CD8-positive, alpha-beta memory T cell (primary cell): ENCODE measurements around the gene SSBP1. TPM values are rescaled to one million over a fixed set of nuclear protein-coding genes. Genes with fewer than 3 reads are reported as not detected.

ENCODE experiments used
- CTCF ChIA-PET: fragments of 350-600 bp; sonication (Branson Sonifier 250); formaldehyde crosslinking; loops from one replicate; lab custom pipeline; 2021; ENCODE audit warnings: antibody characterized with exemption; lab: Charles Lee
- POLR2A ChIA-PET: fragments of 350-600 bp; sonication (Branson Sonifier 250); formaldehyde crosslinking; loops from one replicate; lab custom pipeline; 2021; ENCODE audit warnings: antibody characterized with exemption; lab: Charles Lee
- DNase-seq, 5 donors: peaks; one replicate each; pipeline versions ENCODE4 v3.0.0 to v3.0.0-alpha.2; 2020 to 2022; ENCODE audit warnings: mixed read lengths in 1 of 5
- H3K27ac ChIP-seq: one replicate; pipeline ENCODE4 v1.7.0; 2013; ENCODE audit warnings: low read depth, mild to moderate bottlenecking, low read length, moderate library complexity
- H3K27me3 ChIP-seq: 2 replicates; pipeline ENCODE4 v1.7.0; 2013; ENCODE audit warnings: low read length, mild to moderate bottlenecking; ENCODE audit not compliant: insufficient read depth, poor library complexity, severe bottlenecking
- H3K36me3 ChIP-seq: 2 replicates; pipeline ENCODE4 v1.7.0; 2013; ENCODE audit warnings: mild to moderate bottlenecking, low read length, moderate library complexity; ENCODE audit not compliant: insufficient read depth
- H3K4me1 ChIP-seq: 2 replicates; pipeline ENCODE4 v1.7.0; 2013; ENCODE audit warnings: mild to moderate bottlenecking, low read length, moderate library complexity; ENCODE audit not compliant: insufficient read depth
- H3K4me3 ChIP-seq: 2 replicates; pipeline ENCODE4 v1.7.0; 2013; ENCODE audit warnings: mild to moderate bottlenecking, low read length
- H3K9me3 ChIP-seq: 2 replicates; pipeline ENCODE4 v1.7.0; 2013; ENCODE audit warnings: mild to moderate bottlenecking, low read length
- H3K27ac Mint-ChIP-seq, 8 donors: one replicate each; pipeline ENCODE4 v1.8.0; 2020 to 2021; ENCODE audit warnings: mixed read lengths in 8 of 8, mild to moderate bottlenecking in 6 of 8, inconsistent platforms in 3 of 8, moderate library complexity in 3 of 8
- H3K27me3 Mint-ChIP-seq, 2 donors: one replicate each; pipeline ENCODE4 v1.8.0; 2020 to 2021; ENCODE audit warnings: mixed read lengths in 2 of 2, mild to moderate bottlenecking in 1 of 2, moderate library complexity in 1 of 2
- H3K36me3 Mint-ChIP-seq, 3 donors: one replicate each; pipeline ENCODE4 v1.8.0; 2020 to 2021; ENCODE audit warnings: mixed read lengths in 3 of 3, inconsistent platforms in 1 of 3, mild to moderate bottlenecking in 1 of 3
- H3K4me1 Mint-ChIP-seq, 3 donors: one replicate each; pipeline ENCODE4 v1.8.0; 2020 to 2021; ENCODE audit warnings: mixed read lengths in 3 of 3, inconsistent platforms in 1 of 3, mild to moderate bottlenecking in 1 of 3
- H3K4me3 Mint-ChIP-seq, 7 donors: one replicate each; pipeline ENCODE4 v1.8.0; 2020 to 2021; ENCODE audit warnings: mixed read lengths in 7 of 7, mild to moderate bottlenecking in 6 of 7, moderate library complexity in 4 of 7, inconsistent platforms in 2 of 7
- H3K9me3 Mint-ChIP-seq, 5 donors: one replicate each; pipeline ENCODE4 v1.8.0; 2020 to 2022; ENCODE audit warnings: mixed read lengths in 5 of 5, mild to moderate bottlenecking in 3 of 5, moderate library complexity in 2 of 5, inconsistent platforms in 1 of 5
- polyA plus RNA-seq: library from polyadenylated mRNA; unstranded; fragments of 300-500 nt; fragmentation: Illumina TruSeq; gene quantifications from one replicate; pipeline ENCODE4 v1.2.3, GENCODE V29; 2021
- total RNA-seq, 2 experiments: library from RNA; stranded (reverse); gene quantifications; one replicate each; pipeline ENCODE4 v1.2.3, GENCODE V29; 2021

The SSBP1 gene
- total and polyA plus RNA-seq, 3 experiments from 2014 or later: 284 to 331 (median 291) TPM

GRCh38 chr7:141717450-141717849, 20.7 kb upstream of the SSBP1 start:
- Mint-ChIP-seq H3K36me3 (peaks cover 0 to 6% (median 0%) of the 10 kb centered on the region in 3 donors), H3K9me3 (no peaks in the 10 kb centered on the region)
- H3K27me3 ChIP-seq: no peaks in the 10 kb centered on the region

GRCh38 chr7:141722529-141722928, 15.6 kb upstream of the SSBP1 start:
- no peak for DNase-seq
- H3K27ac Mint-ChIP-seq: no peak overlapping the region
- no peaks in the 10 kb centered on the region for H3K9me3 Mint-ChIP-seq
- H3K4me3 Mint-ChIP-seq: no peak overlapping the region
- H3K4me1 ChIP-seq: no peaks in the 10 kb centered on the region
- peaks cover 0 to 9% (median 0%) of the 10 kb centered on the region in 3 donors for H3K36me3 Mint-ChIP-seq
- no peaks in the 10 kb centered on the region for H3K4me1 Mint-ChIP-seq
- no peaks in the 10 kb centered on the region for H3K27me3 ChIP-seq
- no peaks in the 10 kb centered on the region for H3K36me3 ChIP-seq
- H3K27ac ChIP-seq: no peak overlapping the region
- CTCF ChIA-PET: no interaction called here
- H3K9me3 ChIP-seq: no peaks in the 10 kb centered on the region
- peaks cover 0 to 2% of the 10 kb centered on the region in 2 donors for H3K27me3 Mint-ChIP-seq
- POLR2A ChIA-PET: no interaction called here
- no peak overlapping the region for H3K4me3 ChIP-seq

More at GRCh38 chr7:141717450-141717849, 20.7 kb upstream of the SSBP1 start:
- Histone ChIP-seq H3K9me3 (no peaks in the 10 kb centered on the region), H3K4me1 (no peaks in the 10 kb centered on the region), H3K27ac (no peak overlapping the region), H3K4me3 (no peak overlapping the region), H3K36me3 (no peaks in the 10 kb centered on the region)
- ChIA-PET POLR2A (no interaction called here), CTCF (interaction anchor here (0.5 to 1.3 kb wide), 3 partner anchors 13 to 185 kb away, joined by 3 to 5 read pairs (median 3); partner anchors contain the start of gene SSBP1)
- Mint-ChIP-seq H3K4me3 (no peak overlapping the region), H3K27me3 (peaks cover 0 to 2% of the 10 kb centered on the region in 2 donors), H3K27ac (no peak overlapping the region), H3K4me1 (no peaks in the 10 kb centered on the region)
- no peak for DNase-seq

DNA sequence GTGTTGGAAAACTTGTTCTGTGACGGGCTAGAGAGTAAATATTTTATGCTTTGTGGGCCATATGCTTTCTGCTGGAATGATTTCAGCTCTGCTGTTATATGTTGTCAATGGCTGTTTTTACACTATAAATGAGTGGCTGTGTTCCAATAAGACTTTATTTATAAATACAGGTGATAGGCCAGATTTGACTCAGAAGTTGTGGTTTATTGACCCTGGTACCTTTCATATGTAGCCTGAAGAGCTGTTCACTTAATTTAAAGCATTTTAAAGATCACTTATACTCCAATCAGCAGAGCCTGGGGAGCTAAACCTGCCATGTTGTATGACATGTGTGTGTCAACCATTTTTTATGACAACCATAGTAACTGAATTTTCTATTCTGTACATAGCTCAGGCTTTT, 9.1 kb upstream of the SSBP1 start:
- POLR2A ChIA-PET: no interaction called here
- no peaks in the 10 kb centered on the region for H3K4me1 Mint-ChIP-seq
- no peaks in the 10 kb centered on the region for H3K9me3 ChIP-seq
- no peaks in the 10 kb centered on the region for H3K9me3 Mint-ChIP-seq
- H3K4me3 Mint-ChIP-seq: no peak overlapping the region
- no peak overlapping the region for H3K27ac Mint-ChIP-seq
- peaks cover 0 to 1% of the 10 kb centered on the region in 2 donors for H3K27me3 Mint-ChIP-seq
- no peak overlapping the region for H3K27ac ChIP-seq
- no peak for DNase-seq
- peaks cover 0 to 5% (median 0%) of the 10 kb centered on the region in 3 donors for H3K36me3 Mint-ChIP-seq
- no peaks in the 10 kb centered on the region for H3K36me3 ChIP-seq
- H3K27me3 ChIP-seq: no peaks in the 10 kb centered on the region
- H3K4me3 ChIP-seq: no peak overlapping the region
- H3K4me1 ChIP-seq: no peaks in the 10 kb centered on the region
- CTCF ChIA-PET: interaction anchor here (1.0 to 2.8 kb wide), 2 partner anchors 9 to 75 kb away, joined by 3 to 19 read pairs; partner anchors contain the start of gene SSBP1

- no peak overlapping the region for H3K27ac ChIP-seq
- no peaks in the 10 kb centered on the region for H3K4me1 ChIP-seq
- peaks cover 0 to 1% (median 0%) of the 10 kb centered on the region in 3 donors for H3K36me3 Mint-ChIP-seq
- H3K27me3 ChIP-seq: no peaks in the 10 kb centered on the region
- H3K4me1 Mint-ChIP-seq: peaks cover 0 to 6% (median 6%) of the 10 kb centered on the region in 3 donors
- POLR2A ChIA-PET: no interaction called here
- H3K27me3 Mint-ChIP-seq: peaks cover 0 to 1% of the 10 kb centered on the region in 2 donors
- H3K4me3 ChIP-seq: no peak overlapping the region
- no peaks in the 10 kb centered on the region for H3K36me3 ChIP-seq
- no peaks in the 10 kb centered on the region for H3K9me3 ChIP-seq
- no peaks in the 10 kb centered on the region for H3K9me3 Mint-ChIP-seq
- H3K27ac Mint-ChIP-seq: peak overlapping the region in 1 of 8 donors; percentile 33
- H3K4me3 Mint-ChIP-seq: no peak overlapping the region
- CTCF ChIA-PET: no interaction called here
- no peak for DNase-seq
These were observed 6.5 kb upstream of the SSBP1 start for GRCh38 chr7:141731476-141732149.

GRCh38 chr7:141737118-141737835, 881 bp upstream of the SSBP1 start:
- H3K4me1 Mint-ChIP-seq: peaks cover 40 to 61% (median 58%) of the 10 kb centered on the region in 3 donors
- H3K36me3 Mint-ChIP-seq: peaks cover 0 to 34% (median 11%) of the 10 kb centered on the region in 3 donors
- H3K4me3 ChIP-seq: peak overlapping the region; percentile 67
- peaks cover 33% of the 10 kb centered on the region for H3K4me1 ChIP-seq
- H3K27ac ChIP-seq: peak overlapping the region; percentile 85
- no peaks in the 10 kb centered on the region for H3K9me3 ChIP-seq
- peak overlapping the region; percentile 88 to 99 (median 98) for H3K27ac Mint-ChIP-seq
- peaks cover 25% of the 10 kb centered on the region for H3K36me3 ChIP-seq
- no peaks in the 10 kb centered on the region for H3K9me3 Mint-ChIP-seq
- CTCF ChIA-PET: interaction anchor here (0.6 to 3.2 kb wide), 30 partner anchors 8 to 1740 kb away, joined by 3 to 34 read pairs (median 4); partner anchors contain the start of genes AGK, DENND11, MRPS33 and TAS2R4
- peak overlapping the region; percentile 93 to 99 (median 98) for H3K4me3 Mint-ChIP-seq
- POLR2A ChIA-PET: interaction anchor here (1.3 to 1.4 kb wide), 2 partner anchors 36 to 83 kb away, joined by 5 to 22 read pairs; partner anchors contain the start of gene DENND11
- H3K27me3 ChIP-seq: no peaks in the 10 kb centered on the region
- no peaks in the 10 kb centered on the region for H3K27me3 Mint-ChIP-seq
- peak; percentile 6 to 47 (median 34) for DNase-seq

- peak overlapping the region; percentile 76 for H3K4me3 ChIP-seq
- POLR2A ChIA-PET: interaction anchor here (1.0 to 1.5 kb wide), 4 partner anchors 37 to 724 kb away, joined by 5 to 22 read pairs (median 8); partner anchors contain the start of genes AGK, DENND11 and MRPS33
These were observed 445 bp downstream of the SSBP1 start for GRCh38 chr7:141738592-141739013.

DNA sequence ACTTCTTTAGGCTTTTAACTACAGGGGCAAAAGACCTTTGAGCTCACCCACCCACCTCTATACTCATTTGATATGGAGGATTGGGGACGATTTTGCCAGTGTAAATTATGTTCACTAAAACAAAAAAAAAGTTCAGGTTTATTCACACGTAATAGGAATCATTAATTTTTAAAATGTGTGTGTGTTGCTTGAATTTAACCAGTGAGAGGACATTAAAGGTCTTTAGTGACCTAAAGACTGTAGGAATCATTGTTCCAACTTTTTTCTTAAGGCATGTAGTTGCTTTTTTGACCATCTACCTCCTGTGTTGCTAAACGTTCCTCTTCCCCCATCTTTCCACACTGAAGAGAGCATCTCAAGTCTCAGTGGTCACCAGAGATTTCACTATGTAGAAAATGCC, 1.1 kb downstream of the SSBP1 start:
- Histone ChIP-seq H3K4me3 (peak overlapping the region; percentile 76), H3K36me3 (peaks cover 43% of the 10 kb centered on the region), H3K27me3 (no peaks in the 10 kb centered on the region), H3K9me3 (no peaks in the 10 kb centered on the region), H3K27ac (no peak overlapping the region), H3K4me1 (peaks cover 33% of the 10 kb centered on the region)
- POLR2A ChIA-PET: interaction anchor here (1.5 kb wide), 1 partner anchor 188 kb away, joined by 9 read pairs; the partner anchor contains the start of gene AGK
- H3K4me1 Mint-ChIP-seq: peaks cover 46 to 78% (median 73%) of the 10 kb centered on the region in 3 donors
- no peaks in the 10 kb centered on the region for H3K9me3 Mint-ChIP-seq
- peak overlapping the region; percentile 62 to 99 (median 98) for H3K4me3 Mint-ChIP-seq
- no peak for DNase-seq
- peaks cover 6 to 54% (median 22%) of the 10 kb centered on the region in 3 donors for H3K36me3 Mint-ChIP-seq
- H3K27me3 Mint-ChIP-seq: no peaks in the 10 kb centered on the region
- CTCF ChIA-PET: interaction anchor here (1.3 to 3.2 kb wide), 6 partner anchors 10 to 728 kb away, joined by 4 to 29 read pairs (median 8); partner anchors contain the start of genes AGK and DENND11
- H3K27ac Mint-ChIP-seq: peak overlapping the region; percentile 76 to 98 (median 90)

More at GRCh38 chr7:141738592-141739013, 445 bp downstream of the SSBP1 start:
- Histone ChIP-seq H3K4me1 (peaks cover 33% of the 10 kb centered on the region), H3K9me3 (no peaks in the 10 kb centered on the region), H3K27ac (peak overlapping the region; percentile 85), H3K27me3 (no peaks in the 10 kb centered on the region), H3K36me3 (peaks cover 37% of the 10 kb centered on the region)
- no peak for DNase-seq
- Mint-ChIP-seq H3K9me3 (no peaks in the 10 kb centered on the region), H3K4me1 (peaks cover 45 to 71% (median 66%) of the 10 kb centered on the region in 3 donors), H3K36me3 (peaks cover 4 to 48% (median 17%) of the 10 kb centered on the region in 3 donors), H3K27me3 (no peaks in the 10 kb centered on the region), H3K4me3 (peak overlapping the region; percentile 93 to 99 (median 98)), H3K27ac (peak overlapping the region; percentile 88 to 99 (median 98))
- CTCF ChIA-PET: interaction anchor here (0.8 to 3.2 kb wide), 25 partner anchors 10 to 727 kb away, joined by 3 to 34 read pairs (median 5); partner anchors contain the start of genes AGK, DENND11, MRPS33 and TAS2R4
